ENCODE measurements around the gene OLFML2A.

DNA sequence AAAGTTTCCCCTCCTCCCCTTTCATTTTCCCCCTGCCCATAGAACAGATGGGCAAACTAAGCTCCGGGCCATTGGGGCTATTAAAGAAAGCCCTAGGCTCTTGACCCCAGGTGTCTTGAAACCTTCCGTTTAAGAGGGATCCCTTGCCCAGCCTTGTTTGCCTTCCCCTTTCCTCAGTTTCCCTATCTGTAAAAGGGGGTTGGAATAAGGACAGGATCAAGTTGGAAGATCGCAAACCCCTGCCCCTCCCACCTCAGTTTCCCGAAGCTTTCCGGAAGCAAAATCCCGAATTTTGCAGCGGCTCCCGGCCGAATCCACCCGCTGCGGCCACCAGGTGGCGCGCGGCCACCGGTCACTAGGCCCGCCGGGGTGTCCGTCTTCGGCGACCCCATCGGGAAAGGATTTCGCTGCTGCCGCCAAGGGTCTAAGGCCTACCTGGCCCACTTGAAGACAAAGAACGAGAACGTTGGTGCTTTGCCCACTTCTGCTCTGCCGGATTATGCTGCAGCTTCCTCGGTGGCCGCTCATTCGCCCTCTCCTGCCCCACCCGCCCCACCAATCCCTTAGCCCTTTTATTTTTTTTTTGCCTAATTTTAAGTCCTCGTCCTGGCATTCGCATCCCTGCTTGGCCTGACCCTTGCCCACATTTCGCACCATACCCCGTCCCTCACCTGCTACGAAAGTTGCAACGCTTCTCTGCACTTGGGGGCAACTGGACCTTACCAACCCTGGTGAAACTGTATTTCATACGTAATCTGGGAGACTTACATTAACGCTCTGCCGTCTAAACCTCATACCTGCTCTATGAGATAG, 4.9 kb upstream of the OLFML2A start:
- TF ChIP-seq POLR2AphosphoS5 (IDR thresholded peaks at IDR 0.05; ENCODE audit: low read depth, low read length) = no peak
- no peak for TF ChIP-seq POLR2A (IDR thresholded peaks at IDR 0.05; ENCODE audit: low read depth, low read length)
- no peak for TF ChIP-seq TAF1 (IDR thresholded peaks at IDR 0.05; ENCODE audit: borderline replicate concordance, low read depth, low read length)

All from GM12892 (cell line).